Activated T-cell treated with anti-CD3 and anti-CD28 coated beads, Interleukin-2, amount 50 U/mL, for 4 hours (primary cell): ENCODE data around the gene CLOCK. TPM values are rescaled to one million over a fixed set of nuclear protein-coding genes. Genes with fewer than 3 reads are reported as not detected.

Source experiments
- ATAC-seq, 2 donors: fragments of 200-7000 bp; cut with Tn5 transposase; one replicate each; pipeline ENCODE4 v1.10.0; 2021
- DNase-seq: peaks from one replicate; pipeline ENCODE4 v3.0.0-alpha.2; 2020
- H3K27me3 Mint-ChIP-seq: one replicate; pipeline ENCODE4 v1.8.0; 2021; ENCODE audit warnings: low read depth, mixed read lengths
- H3K36me3 Mint-ChIP-seq: one replicate; pipeline ENCODE4 v1.8.0; 2022; ENCODE audit warnings: mixed read lengths; ENCODE audit not compliant: insufficient read depth
- H3K4me1 Mint-ChIP-seq: one replicate; pipeline ENCODE4 v1.8.0; 2021; ENCODE audit warnings: low read depth, mixed read lengths
- H3K4me3 Mint-ChIP-seq: one replicate; pipeline ENCODE4 v1.8.0; 2021; ENCODE audit warnings: mild to moderate bottlenecking, moderate library complexity, mixed read lengths
- H3K9me3 Mint-ChIP-seq: one replicate; pipeline ENCODE4 v1.8.0; 2021; ENCODE audit warnings: mixed read lengths
- total RNA-seq, 3 donors: library from RNA; stranded (reverse); gene quantifications; one replicate each; pipeline ENCODE4 v1.2.1, GENCODE V29; 2021

Gene CLOCK
- total RNA-seq, 3 donors from 2014 or later: 10.9 to 14.0 (median 12.4) TPM

DNA sequence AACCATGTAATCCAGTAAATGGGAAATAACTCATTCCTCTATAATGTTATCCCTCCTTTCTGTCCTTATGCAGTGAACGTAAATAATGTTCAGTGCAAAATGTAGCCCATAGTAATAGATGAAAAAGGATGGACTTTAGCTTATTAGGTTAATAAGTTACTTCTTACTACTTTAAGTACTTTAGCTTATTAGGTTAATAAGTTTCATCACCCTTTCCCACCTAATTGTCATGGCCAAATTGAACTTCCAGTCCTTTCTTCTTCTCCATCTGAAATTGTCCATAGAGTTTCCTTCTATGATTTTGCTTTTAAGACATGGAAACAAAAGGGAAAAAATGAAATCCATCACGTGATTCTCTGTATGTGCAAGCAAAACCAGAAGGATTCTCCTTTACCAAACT, 166.1 kb downstream of the CLOCK start:
- Mint-ChIP-seq H3K9me3 (no peaks in the 10 kb centered on the region), H3K4me1 (no peaks in the 10 kb centered on the region), H3K4me3 (no peak overlapping the region), H3K36me3 (no peaks in the 10 kb centered on the region), H3K27me3 (no peaks in the 10 kb centered on the region)
- DNase-seq: no peak
- no peak for ATAC-seq

DNA sequence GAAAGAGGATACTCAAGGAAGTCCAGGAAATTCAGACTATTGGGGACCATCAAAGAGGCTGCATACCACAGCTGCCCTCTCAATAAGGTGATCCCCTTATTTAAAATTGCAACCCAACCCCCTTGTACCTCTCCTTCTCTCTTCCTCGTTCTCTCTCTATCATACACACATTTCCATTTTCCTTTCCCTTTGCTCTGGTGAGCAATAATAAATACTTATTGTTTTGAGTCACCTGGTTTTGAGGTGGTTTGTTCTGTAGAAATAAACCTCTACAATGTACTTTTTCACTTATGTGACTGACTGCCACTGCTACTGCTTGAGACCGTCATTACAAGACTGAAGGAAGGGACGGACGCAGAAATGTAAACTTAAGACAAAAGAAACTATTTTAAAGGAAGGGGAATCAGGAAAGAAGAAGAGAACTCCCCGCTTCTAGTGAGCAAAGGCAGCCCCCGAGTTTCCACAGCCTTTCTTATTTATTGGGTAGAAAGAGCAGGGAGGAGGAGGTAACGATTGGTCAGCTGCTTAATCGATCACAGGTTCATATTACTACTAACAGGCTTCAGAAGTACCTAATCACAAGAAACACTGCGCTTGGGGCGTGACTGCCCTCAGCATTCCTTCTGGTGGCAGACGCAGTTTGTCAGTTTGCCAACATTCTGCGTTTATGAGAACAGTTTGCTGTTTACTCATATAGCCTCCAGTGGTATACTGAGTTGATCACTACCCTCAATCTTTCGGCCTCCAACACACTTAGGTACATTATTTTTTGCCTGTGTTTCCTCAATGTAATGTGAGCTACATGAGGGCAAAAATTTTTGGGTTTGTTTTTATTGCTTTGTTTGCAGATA, 167.9 kb downstream of the CLOCK start:
- DNase-seq (no peak), ATAC-seq (no peak)
- H3K9me3 Mint-ChIP-seq: no peaks in the 10 kb centered on the region
- H3K36me3 Mint-ChIP-seq: no peaks in the 10 kb centered on the region
- H3K4me1 Mint-ChIP-seq: no peaks in the 10 kb centered on the region
- no peak overlapping the region for H3K4me3 Mint-ChIP-seq
- H3K27me3 Mint-ChIP-seq: no peaks in the 10 kb centered on the region

Other genes starting within 250 kb of the CLOCK start
- 10 to 100 TPM in 2 of 3 donors, 1 to 10 TPM in 1; 9.4 to 21.0 (median 12.7) TPM for gene SRD5A3, start 200.7 kb downstream of the CLOCK start, total RNA-seq
- gene TMEM165, start 151.0 kb downstream of the CLOCK start, total RNA-seq: 10 to 100 TPM; 72.3 to 75.1 (median 75.0) TPM
- not detected for gene PDCL2, start 45.3 kb upstream of the CLOCK start, total RNA-seq
- gene NMU, start 89.4 kb upstream of the CLOCK start, total RNA-seq: under 1 TPM; 0.50 to 0.92 (median 0.58) TPM